PC-9 (cell line): Measurements from ENCODE around the gene TEAD2.

Experiments used
- EZH2 ChIP-seq: fragments of 200-600 bp; sonication (generic); IDR thresholded peaks from 2 replicates; pipeline ENCODE4 v1.8.0; 2017; ENCODE audit warnings: antibody characterized with exemption, low read depth
- TF ChIP-seq, protein P1 (sequence below): fragments of 200-600 bp; sonication (generic); conservative IDR thresholded peaks from 2 replicates; pipeline ENCODE4 v1.6.1; 2017; ENCODE audit warnings: mixed run types, antibody characterized with exemption, mild to moderate bottlenecking, moderate library complexity

DNA sequence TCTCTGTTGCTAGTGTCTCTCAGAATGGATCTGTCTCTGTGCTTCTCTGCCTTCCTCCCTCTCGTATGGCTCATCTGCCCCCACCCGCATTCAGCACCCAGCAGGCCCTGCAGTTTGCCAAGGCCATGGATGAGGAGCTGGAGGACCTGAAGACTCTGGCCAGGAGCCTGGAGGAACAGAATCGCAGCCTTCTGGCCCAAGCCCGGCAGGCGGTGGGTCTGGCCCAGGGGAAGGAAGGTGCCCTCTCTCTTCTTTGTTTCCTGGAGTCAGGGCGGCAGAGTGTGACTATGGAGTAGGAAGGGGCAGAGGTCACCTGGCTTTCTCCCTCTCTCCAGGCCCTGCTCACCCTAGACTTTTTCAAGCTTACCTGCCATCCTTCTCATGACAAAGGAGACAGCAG is 36.7 kb upstream of the TEAD2 start:
- TF ChIP-seq, protein P1, sequence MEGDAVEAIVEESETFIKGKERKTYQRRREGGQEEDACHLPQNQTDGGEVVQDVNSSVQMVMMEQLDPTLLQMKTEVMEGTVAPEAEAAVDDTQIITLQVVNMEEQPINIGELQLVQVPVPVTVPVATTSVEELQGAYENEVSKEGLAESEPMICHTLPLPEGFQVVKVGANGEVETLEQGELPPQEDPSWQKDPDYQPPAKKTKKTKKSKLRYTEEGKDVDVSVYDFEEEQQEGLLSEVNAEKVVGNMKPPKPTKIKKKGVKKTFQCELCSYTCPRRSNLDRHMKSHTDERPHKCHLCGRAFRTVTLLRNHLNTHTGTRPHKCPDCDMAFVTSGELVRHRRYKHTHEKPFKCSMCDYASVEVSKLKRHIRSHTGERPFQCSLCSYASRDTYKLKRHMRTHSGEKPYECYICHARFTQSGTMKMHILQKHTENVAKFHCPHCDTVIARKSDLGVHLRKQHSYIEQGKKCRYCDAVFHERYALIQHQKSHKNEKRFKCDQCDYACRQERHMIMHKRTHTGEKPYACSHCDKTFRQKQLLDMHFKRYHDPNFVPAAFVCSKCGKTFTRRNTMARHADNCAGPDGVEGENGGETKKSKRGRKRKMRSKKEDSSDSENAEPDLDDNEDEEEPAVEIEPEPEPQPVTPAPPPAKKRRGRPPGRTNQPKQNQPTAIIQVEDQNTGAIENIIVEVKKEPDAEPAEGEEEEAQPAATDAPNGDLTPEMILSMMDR, result no peak
- no peak for TF ChIP-seq EZH2
